ENCODE data around the gene CARNS1.
A peak's percentile ranks its signal among the peaks of the same experiment; 100 is the strongest.
"Not testable (repeated sequence)": the region's sequence is repeated elsewhere in the genome, so short reads cannot be mapped to it uniquely, and the experiment has no call there.

Gene CARNS1

DNA sequence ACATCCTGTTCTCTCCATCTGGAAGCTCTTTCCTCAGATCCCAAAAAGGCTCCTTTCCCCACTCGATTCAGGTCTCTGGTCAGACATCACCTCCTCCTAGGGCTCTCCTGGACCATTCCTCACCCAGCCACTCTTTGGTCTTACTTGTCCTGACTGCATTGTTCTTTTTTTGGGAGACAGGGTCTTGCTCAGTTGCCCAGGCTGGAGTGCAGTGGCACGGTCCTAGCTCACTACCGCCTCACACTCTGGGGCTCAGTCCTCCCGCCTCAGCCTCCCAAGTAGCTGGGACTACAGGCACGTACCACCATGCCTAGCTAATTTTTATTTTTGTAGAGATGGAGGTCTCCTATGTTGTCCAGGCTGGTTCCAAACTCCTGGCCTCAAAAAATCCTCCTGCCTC is 30.0 kb downstream of the CARNS1 start:
- no peak for DNase-seq

DNA sequence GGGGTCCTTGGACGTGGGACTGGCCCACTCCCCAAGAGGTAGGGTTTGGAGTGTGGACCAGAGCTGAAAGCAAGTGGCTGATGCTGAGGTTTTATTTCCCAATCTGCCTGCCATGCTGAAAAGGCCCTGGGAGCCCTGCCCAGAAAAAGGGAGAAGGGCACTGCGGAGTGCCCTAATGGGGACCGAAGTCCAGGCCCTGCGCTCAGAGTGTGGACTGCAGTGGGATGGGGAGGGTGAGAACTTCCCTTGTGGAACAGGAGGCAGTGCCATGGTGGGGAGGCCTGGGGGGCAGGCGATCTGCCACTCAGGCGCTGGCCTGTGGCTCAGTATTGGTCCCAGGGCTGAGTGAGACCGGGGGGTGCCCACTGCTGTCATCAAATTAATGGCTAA is 32.7 kb downstream of the CARNS1 start:
- DNase-seq, result no peak

DNA sequence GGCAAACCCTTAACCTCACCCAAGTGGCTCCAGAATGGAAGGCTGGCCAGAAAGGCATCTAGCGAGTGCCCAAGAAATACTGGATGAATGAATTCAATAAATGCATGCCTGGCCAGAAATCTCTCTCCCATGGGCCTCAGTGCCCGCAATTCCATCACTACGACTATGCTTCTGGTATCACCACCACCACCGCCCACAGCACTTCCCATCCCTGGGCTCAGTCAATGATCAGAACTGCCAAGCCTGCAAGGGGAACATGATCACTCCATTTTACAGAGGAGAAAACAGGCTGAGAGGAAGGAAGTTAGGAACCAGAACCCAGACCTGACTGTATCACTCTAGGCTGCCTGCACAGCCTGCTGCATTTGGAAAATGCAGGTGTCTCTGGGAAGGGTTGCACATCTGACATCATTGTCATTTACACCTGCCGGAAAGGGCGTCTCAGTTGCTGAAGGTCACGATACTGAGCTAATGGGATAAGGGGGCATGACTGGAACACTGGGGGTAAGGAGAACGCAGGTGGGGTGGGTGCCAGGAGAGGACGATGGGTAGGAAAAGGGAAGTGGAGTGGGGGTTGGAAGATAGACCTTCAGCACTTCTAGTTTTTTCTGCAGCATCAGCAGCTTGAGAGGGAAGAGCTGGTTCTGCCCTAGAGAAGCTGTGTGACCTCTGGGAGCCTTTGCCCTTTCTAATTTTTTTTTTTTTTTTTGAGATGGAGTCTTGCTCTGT is 33.8 kb downstream of the CARNS1 start:
- no peak for DNase-seq

DNA sequence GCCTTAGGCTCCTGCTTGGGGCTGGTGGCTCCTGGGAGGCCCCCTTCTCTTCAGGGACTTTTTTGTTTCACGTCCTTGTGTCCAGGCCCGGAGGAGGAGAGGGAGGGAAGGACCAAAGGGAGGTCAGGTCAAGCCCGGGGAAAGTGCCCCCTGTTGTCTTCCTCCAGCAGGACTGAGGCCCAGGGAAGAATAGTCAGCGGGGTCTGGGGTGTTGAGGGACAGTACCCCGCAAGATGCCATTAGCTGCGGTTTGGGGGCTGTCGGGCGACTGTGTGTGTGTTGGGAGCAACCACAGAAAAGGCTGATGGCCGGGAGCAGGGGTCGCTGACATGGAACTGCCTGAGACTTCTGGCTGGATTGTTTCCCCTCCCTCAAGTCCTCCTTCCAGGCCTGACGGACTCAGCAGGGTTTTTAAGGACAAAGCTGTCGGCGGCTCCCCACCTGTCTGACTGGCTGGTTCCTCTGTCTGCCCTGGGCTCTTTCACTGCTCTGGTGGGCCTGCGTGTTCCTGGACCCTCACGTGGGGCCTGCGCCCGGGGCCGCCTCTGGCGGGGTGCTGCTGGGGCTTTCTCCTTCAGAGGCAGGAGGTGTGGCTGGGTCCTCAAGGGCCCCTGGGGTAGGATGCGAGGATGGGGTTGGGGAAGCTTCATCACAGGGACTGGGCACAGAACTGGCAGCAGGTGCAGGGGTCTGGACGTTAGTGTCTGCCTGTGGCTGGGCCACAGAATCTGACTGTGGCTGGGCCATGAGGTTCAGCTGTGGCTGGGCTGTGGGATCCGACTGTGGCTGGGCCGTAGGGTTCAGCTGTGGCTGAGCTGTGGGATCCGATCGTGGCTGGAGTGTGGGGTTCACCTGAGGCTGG is 35.5 kb downstream of the CARNS1 start:
- DNase-seq, result no peak

DNA sequence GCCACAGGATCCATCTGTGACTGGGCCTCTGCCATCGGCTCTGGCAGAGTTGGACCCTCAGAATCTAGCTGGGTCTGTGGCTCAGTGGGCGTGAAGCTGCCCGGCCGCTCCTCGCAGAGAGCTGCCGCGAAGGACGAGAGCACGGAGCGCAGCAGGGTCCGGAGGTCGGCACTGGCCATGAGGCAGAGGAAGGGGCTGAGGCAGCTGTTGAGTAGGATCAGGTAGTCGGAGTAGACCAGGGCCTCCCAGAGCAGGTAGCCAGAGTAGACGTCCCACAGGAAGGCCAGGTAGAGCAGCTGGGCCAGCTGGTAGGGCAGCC is 36.1 kb downstream of the CARNS1 start:
- DNase-seq, result no peak

DNA sequence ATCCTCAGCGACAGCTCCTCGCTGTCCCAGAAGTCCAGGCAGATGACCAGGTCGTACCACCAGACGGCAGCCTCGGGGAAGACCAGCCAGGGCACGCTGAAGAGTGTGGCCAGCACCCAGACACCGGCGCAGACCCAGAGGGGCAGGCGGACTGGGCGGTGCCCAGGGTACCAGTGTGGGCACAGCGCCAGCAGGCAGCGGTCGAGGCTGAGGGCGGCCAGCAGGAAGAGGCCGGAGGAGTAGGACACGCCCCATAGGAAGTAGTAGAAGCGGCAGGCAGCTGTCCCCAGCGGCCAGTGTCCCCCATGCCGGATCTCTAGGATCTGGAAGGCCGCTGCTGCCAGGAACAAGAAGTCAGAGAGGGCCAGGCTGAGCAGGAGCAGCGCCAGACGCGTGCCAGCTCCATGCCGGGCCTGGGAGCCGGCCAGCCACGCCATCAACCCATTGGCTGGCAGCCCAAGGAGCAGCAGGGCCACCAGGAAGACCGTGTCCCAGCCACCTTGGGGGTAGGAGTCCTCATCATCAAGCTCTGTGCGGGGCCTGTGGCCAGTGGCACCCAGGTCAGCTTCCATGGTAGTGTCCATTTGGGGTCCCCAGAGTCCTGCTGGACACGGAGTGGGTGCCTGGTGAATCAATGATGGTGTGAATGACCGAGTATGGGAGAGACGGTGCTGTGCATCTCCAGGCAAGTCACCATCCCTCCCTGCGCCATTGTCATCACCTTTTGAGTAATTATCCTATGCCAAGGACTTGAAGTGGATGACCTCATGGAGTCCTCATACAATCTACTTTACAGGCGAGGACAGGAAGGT is 36.9 kb downstream of the CARNS1 start, which contains the start of gene GPR152:
Gene GPR152, minus strand, starts transcription at position 589 of the 812 bp plus-strand sequence. Its CDS starts 5 bp downstream, at position 584.
- no peak for DNase-seq

DNA sequence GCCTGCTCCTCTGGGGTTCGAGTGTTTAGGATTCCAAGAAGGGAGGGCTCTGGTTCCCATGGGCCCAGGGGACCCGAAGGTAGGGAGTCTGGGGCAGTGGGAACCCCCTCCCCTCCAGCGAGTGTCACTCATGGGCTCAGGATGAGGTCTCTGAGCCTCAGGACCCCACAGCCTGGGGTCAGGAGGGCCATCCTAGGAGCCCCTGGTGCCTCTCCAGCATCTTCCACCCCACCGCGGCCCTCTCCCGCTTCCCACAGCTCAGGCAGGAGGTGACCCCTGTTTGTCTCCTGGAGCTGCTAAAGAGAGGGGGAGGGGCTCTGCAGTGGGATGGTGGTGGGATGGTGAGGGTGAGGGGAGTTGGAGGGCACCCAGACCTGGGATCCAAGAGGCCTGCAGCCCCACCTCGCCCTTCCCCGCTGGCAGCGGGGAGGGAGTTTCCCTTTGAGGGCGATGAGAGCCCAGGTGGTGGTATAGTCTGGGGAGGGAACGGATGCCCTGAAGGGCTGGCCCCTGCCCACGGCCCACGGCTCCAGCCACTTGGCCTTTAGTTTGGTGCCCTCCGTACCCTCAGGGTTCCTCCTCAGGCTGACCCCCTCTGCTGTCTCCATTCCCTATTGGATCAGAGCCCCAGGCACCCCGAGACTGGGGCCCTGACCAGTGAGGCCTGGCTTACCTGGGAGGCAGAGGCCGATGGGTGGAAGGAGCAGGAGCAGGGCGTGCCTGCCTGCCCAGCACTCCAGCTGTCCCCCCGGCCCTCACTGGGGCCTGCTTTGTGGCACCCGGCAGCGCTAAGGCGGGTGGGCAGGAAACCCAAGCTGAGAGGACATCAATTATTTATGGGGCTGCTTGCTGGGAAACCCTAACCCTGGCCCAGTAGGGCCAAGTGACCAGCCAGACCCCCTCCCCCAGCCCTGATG is 38.6 kb downstream of the CARNS1 start:
- no peak for DNase-seq

DNA sequence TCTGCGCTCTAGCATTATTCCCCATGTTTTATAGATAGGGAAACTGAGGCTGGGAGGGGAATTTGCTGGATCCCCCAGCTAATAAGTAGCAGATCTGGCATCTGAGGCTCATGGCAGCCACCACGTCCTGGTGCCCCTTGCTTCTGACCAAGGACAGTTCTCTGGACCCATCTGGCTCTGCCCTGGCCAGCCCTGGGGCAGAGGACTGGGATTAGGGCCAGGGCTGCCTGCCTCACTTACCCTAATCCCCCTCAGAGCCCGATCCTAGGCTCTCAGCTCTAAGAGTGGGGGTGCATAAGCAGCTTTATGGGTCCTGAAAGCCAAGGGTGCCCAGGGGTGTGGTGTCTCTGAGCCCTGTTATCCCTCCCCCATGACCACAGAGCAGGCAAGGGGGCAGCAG is 39.6 kb downstream of the CARNS1 start, which contains the start of gene CABP4:
Gene CABP4, plus strand, starts transcription at position 301 of the 400 bp plus-strand sequence. Its CDS starts 70 bp downstream, at position 371.
- DNase-seq, result no peak

DNA sequence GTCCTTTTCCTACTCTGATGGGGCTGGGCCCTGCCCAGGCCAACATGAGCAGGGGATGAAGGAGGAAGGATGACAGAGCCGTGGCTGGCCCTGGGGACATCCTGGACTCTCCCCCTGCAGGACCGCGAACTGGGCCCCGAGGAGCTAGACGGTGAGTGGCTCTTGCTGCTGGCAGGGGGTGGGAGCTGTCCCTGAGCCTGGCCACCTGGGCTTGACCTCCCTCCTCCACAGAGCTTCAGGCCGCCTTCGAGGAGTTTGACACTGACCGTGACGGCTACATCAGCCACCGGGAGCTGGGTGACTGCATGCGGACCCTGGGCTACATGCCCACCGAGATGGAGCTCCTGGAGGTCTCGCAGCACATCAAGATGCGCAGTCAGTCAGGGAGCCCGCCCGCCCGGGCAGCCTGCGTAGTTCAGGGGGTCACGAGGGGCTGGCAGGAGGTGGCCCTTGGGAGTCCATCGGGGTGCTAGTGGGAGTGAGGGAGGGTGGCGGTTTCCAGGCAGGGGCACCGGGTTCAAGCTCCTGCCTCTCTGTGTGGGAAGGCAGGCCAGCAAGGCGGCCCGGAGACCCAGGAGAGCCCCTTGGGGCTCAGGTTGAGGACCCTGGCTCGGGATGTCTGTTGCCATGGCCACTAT is 40.7 kb downstream of the CARNS1 start:
- DNase-seq, result no peak

DNA sequence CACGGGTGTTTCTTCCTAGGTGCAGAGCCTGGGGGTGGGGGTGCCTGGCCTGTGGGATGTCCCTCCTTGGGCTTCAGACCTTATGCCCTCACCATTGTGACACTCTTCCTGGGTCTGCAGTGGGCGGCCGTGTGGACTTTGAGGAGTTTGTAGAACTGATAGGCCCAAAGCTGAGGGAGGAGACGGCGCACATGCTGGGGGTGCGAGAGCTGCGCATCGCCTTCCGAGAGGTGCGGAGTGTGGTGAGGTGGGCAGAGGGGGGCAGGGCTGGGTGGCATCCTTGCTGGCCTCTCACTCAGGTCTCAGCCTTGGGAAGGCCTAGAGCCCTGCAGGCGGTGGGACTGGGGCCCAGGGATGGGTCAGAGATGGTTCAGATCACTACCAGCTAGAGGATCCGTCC is 42.0 kb downstream of the CARNS1 start:
- DNase-seq, result no peak

DNA sequence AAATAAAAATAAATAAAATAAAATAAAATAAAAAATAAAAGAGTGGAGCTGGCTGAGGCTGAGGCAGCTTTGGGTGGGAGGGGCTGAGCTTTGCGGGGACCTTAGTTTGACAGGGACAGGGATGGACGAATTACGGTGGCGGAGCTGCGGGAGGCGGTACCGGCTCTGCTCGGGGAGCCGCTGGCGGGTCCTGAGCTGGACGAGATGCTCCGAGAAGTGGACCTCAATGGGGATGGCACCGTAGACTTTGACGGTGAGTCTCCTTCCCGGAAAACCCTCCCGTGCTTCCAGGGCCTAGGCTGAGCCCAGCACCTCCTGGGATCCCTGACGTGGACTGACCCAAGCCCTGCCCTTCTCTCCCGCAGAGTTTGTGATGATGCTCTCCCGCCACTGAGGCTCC is 42.8 kb downstream of the CARNS1 start:
- no peak for DNase-seq

DNA sequence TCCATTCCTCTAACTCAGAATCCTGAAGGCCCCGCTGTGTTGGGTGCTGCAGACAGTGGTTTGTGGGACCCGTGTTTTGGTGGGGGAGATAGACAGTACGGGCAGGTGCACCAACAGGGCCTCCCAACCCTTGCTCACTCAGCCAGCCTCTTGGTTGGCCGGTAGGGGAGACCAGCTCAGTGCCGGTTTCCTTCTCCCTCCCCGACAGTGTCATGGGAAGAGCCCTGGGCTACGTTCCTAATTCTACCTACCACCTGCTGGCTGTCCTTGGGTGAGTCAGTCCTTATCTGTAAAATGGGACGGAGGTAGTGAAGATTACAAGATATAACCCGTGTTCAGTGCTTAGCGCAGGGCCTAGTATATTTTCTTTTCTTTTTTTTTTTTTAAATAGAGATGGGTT is 47.7 kb downstream of the CARNS1 start:
- DNase-seq, result no peak

DNA sequence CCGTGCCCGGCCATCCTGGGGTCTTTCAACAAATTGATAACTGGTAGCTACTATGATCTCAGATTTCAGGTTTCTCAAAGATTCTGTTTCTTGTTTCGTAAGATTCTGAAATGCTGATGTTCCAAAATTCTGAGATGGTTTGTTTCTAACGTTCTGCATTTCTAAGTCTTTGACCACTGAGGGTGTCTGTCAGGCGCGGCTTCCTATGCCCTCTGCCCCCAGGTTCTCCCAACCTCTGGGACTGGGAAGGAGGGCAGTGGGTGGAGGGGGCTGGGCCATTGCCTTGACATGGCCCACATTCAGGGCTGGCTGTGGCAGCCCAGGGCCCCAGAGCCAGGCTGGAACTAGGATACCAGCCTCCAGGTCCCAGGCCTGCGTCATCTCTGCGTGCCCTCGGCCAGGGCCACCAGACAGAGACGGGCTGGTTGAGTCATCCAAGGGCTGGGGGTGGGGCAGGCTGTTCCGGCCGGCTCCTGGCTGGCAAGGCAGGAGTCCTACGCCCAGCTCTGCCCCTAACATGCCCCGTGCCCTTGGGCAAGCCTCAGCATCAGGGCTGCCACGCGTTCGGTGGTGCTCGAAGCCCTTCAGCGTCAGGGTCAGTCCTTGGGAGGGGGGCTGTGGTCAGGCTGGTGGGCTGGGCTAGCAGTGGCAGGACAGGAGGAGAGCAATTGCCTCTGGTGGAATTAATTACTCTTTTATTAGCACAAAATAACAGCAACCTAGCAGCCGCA is 48.4 kb downstream of the CARNS1 start:
- DNase-seq, result no peak

DNA sequence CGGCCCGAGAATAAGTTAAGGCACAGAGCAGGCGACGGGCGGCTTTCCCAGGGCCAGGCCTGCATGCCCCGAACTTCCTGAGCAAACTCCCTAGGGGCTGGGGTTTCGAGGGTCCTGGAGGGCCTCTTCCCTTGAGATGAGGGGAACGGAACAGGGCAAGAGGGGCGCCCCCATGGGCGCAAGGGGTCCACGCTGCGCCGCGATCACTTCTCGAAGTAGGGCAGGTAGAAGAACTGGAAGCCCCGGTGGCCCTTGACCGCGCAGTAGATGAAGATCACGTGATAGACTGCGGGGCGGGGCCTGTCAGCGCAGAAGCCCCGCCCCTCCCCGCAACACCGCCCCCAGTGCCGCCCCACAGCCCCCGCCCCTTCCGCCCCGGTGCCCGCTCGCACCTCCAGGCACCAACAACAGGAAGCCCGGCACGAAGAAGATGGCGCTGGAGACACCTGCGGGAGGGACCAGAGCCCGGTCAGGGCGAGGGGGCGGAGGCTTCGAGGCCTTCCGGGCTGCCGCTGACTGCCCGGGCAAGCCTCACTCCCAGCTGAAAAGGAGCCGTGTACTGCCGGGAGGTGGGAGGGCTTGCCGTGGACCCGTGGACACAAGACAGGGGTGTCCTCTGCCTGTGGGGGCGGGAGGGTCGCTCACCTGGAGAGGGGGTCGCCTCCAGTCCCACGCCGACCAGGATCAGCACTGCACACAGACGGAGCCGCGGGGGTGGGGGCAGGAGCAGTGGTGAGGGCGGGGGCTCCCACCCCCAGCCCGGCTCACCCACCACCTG is 49.1 kb downstream of the CARNS1 start:
- peak; percentile 86 for DNase-seq

DNA sequence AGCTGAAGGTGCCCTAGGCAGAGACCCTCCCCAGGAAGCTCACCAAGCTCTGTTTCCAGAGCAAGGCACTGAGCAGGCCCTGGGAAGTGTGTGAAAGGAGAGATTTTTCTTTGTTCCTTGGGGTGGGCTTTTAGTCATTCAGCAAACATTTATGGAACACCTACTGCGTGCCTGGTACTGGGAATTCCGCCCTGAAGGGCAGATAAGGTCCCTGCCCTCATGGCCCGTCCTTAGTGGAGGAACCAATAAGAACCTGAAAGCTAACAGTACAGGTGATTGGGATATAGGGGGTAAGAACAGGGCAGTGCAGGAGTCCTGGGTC is 49.7 kb downstream of the CARNS1 start:
- DNase-seq, result no peak

DNA sequence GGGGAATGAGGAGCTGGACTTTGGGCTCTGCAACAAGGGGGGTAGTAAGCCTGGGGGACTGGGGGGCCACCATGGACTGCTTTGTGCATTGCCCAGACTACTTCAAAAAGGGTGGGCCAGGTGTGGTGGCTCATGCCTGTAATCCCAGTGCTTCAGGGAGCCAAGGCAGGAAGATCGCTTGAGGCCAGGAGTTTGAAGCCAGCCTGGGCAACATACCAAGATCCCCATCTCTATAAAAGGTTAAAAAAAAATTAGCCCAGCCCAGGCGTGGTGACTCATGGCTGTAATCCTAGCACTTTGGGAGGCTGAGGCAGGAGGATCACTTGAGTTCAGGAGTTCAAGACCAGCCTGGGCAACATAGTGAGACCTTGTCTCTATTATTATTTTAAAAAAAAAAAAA is 50.1 kb downstream of the CARNS1 start:
- DNase-seq, result not testable (repeated sequence)

DNA sequence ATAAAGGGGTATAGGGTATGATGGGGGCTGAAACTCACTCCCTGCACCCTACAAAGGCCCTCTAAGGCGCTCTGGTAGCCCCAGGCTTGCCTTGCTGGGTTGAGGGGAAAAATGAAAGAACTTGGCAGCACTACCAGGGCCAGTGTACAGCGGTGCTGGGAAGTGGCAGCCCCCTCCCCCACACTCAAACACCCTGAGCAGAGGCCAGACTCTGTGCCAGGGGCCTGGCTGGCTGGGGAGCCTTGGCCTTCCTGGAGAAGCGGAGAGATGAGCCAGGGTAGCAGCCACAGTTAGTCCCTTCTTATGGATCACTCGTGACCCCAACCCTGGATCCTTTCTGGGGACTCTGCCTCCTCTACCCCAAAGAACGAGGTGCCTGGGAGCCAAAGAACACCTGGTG is 50.9 kb downstream of the CARNS1 start:
- no peak for DNase-seq

DNA sequence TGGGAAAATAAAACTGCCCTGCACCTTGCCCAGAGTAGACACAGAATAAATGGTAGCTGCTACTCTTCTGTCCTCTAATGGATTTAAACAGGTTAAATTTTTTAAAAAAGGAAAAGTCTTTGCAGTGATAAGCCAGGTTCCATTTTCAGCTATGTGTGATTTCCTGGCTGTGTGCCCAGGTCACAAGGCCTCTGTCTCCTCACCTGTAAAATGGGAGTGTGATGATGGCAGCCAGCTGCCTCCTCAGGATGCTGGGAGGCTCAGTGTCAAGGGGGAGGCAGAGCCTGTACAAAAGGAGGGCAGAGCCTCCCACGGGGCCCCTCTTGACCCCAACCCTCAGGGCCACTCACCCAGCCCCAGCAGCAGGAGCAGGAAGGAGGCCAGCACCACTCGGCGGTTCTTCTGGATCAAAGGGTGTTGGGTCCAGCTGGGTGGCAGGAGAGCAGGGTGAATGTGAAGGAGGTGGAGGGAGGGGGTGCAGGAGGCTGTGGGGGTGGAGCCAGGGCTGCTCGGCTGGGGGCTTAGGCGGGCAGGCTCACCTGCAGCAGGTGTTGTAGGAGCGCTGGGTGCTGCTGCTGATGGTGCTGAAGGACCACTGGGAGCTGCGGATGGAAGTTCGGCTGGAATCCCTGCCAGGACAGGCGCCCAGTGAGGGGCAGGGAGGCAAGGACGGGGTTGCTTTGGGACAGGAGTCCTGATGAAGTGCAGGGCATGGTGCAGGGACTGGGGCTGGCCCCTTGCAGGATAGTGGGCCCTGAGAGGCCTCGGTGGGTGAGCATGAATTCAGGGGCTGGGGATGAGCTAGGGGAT is 51.7 kb downstream of the CARNS1 start:
- DNase-seq, result no peak

DNA sequence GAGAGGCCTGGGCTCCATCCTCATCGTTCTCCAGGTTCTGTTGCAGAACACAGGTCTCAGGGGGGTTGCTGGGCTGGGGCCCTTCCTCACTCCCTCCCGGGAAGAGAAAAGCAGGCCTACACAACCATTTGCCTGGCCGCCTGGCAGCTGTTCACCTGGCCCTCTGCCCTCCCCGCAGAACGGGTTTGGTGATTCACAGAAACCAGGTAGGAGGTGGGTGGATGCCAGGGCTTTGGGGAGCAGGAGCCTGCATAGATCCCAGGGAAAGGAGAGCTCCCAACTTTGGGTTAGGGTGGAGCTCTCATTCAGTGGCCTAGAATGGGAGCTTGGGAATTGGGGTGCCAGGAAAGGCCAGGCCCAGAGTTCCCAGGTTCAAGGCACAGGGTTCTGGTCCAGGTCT is 52.6 kb downstream of the CARNS1 start:
- peak; percentile 43 for DNase-seq

DNA sequence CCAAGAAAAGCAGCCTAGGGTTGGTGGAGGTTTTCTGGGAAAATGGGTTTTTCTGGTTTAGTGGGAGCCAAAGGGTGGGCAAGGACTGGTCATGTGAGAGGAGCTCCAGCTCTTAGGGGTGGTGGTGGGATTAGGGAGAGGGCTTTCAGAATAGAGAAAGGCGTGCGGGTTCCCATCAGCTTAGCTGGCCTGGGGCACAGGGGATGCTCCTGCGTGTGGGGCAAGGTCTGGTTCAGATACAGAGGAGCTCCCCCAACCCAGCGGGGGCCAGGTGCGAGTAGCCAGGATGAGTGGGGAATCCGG is 52.9 kb downstream of the CARNS1 start:
- DNase-seq, result no peak
